ENCODE results near the gene TKT. TPM values are rescaled to one million over a fixed set of nuclear protein-coding genes. Genes with fewer than 3 reads are reported as not detected.

The TKT gene
- total and polyA plus RNA-seq, 2 experiments from 2014 or later, result 584 to 1,411 TPM

DNA sequence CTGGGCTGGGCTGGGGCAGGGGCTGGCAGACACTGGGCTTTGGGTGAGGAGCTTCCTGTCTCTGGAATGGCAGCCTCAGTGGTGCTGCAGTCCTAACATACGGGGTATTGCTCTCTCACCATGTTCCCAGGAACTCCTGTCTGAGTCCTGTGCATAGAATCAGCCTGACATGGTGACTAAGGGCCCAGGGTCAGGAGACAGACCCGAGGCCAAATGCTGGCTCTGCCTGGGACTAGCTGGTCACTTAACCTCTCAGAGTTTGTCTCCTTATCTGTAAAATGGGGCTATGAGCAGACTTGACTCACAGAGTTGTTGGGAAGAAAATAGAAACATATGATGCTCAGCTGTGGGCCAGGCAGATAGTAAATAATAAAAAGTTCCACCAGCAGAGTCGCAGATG, 66.5 kb downstream of the TKT start:
- H3K9me2 ChIP-seq (ENCODE audit: insufficient read depth), result no peaks in the 10 kb centered on the region
- no peaks in the 10 kb centered on the region; the same call in 2 of the 3 replicates for H3K36me3 Mint-ChIP-seq (ENCODE audit: low read depth)
- ATAC-seq, result no peak
- H3K4me3 Mint-ChIP-seq, result no peak overlapping the region
- H4K20me1 ChIP-seq (replicated peaks; ENCODE audit: insufficient read depth), result no peaks in the 10 kb centered on the region
- H3K9me3 Mint-ChIP-seq, result no peaks in the 10 kb centered on the region
- H3K79me2 ChIP-seq (replicated peaks; ENCODE audit: insufficient read depth), result no peaks in the 10 kb centered on the region
- no peak overlapping the region for H3K4me2 ChIP-seq
- TF ChIP-seq JUNB (IDR thresholded peaks at IDR 0.05; ENCODE audit: unreplicated experiment), result no peak
- no peak for TF ChIP-seq ZNF331 (CRISPR knock-in tag; IDR thresholded peaks at IDR 0.05; ENCODE audit: low read depth)
- TF ChIP-seq EZH2phosphoT487 (IDR thresholded peaks at IDR 0.05; ENCODE audit: unreplicated experiment), result no peak
- TF ChIP-seq CREB1 (CRISPR knock-in tag; IDR thresholded peaks at IDR 0.05; ENCODE audit: low read depth), result no peak
- TF ChIP-seq NANOG (IDR thresholded peaks at IDR 0.05; ENCODE audit: borderline replicate concordance), result no peak
- TF ChIP-seq, protein P1, sequence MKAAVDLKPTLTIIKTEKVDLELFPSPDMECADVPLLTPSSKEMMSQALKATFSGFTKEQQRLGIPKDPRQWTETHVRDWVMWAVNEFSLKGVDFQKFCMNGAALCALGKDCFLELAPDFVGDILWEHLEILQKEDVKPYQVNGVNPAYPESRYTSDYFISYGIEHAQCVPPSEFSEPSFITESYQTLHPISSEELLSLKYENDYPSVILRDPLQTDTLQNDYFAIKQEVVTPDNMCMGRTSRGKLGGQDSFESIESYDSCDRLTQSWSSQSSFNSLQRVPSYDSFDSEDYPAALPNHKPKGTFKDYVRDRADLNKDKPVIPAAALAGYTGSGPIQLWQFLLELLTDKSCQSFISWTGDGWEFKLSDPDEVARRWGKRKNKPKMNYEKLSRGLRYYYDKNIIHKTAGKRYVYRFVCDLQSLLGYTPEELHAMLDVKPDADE (IDR thresholded peaks at IDR 0.05), result no peak
- peaks cover 8% of the 10 kb centered on the region for H3K4me1 ChIP-seq (ENCODE audit: insufficient read depth)
- peaks cover 4% of the 10 kb centered on the region for H3K27me3 Mint-ChIP-seq (ENCODE audit: insufficient read depth, low read depth, poor library complexity)
- H3K36me3 ChIP-seq (ENCODE audit: insufficient read depth), result no peaks in the 10 kb centered on the region
- H3F3A ChIP-seq (replicated peaks; ENCODE audit: low read depth), result no peaks in the 10 kb centered on the region
- H3K4me3 ChIP-seq, result no peak overlapping the region
- no peak overlapping the region for H3K27ac Mint-ChIP-seq
- no peaks in the 10 kb centered on the region for H3K27me3 ChIP-seq (ENCODE audit: insufficient read depth)
- H2AFZ ChIP-seq, result no peak overlapping the region
- DNase-seq (ENCODE audit: low spot score), result no peak
- no peak overlapping the region for H3K27ac ChIP-seq (ENCODE audit: low read depth)
- peaks cover 20% of the 10 kb centered on the region for H3K4me1 Mint-ChIP-seq

DNA sequence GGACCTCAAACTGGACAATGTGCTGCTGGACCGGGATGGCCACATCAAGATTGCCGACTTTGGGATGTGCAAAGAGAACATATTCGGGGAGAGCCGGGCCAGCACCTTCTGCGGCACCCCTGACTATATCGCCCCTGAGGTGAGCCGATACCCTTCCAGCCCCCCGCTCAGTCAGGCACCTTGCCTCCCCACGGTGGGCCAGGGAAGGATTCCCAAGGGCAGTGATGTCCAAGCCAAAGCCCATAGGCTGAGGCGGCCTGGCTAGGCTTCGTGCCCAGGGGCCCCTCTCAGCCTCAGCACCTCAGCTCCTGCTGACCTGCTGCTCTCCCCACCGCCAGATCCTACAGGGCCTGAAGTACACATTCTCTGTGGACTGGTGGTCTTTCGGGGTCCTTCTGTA, 67.1 kb downstream of the TKT start:
- no peak overlapping the region for H3K4me3 ChIP-seq
- peaks cover 3% of the 10 kb centered on the region; the same call in 1 of the 2 replicates for H3K4me1 ChIP-seq (ENCODE audit: insufficient read depth)
- no peaks in the 10 kb centered on the region for H3K36me3 ChIP-seq (ENCODE audit: insufficient read depth)
- Mint-ChIP-seq H3K27ac (no peak overlapping the region), H3K36me3 (ENCODE audit: low read depth) (no peaks in the 10 kb centered on the region; the same call in 2 of the 3 replicates), H3K27me3 (ENCODE audit: insufficient read depth, low read depth, poor library complexity) (peaks cover 4% of the 10 kb centered on the region), H3K4me3 (no peak overlapping the region), H3K9me3 (no peaks in the 10 kb centered on the region), H3K4me1 (peaks cover 14% of the 10 kb centered on the region)
- no peak overlapping the region for H3K4me2 ChIP-seq
- no peak overlapping the region for H2AFZ ChIP-seq
- no peaks in the 10 kb centered on the region for H3F3A ChIP-seq (replicated peaks; ENCODE audit: low read depth)
- H3K79me2 ChIP-seq (replicated peaks; ENCODE audit: insufficient read depth), result no peaks in the 10 kb centered on the region
- H3K9me2 ChIP-seq (ENCODE audit: insufficient read depth), result no peaks in the 10 kb centered on the region
- no peaks in the 10 kb centered on the region for H3K27me3 ChIP-seq (ENCODE audit: insufficient read depth)
- no peak overlapping the region for H3K27ac ChIP-seq (ENCODE audit: low read depth)
- DNase-seq (ENCODE audit: low spot score) (no peak), ATAC-seq (no peak)
- no peaks in the 10 kb centered on the region for H4K20me1 ChIP-seq (replicated peaks; ENCODE audit: insufficient read depth)
- TF ChIP-seq POLR2AphosphoS5 (IDR thresholded peaks at IDR 0.05; ENCODE audit: low read depth) (no peak), JUNB (IDR thresholded peaks at IDR 0.05; ENCODE audit: unreplicated experiment) (no peak), ZNF114 (CRISPR knock-in tag; IDR thresholded peaks at IDR 0.05) (no peak), ZNF331 (CRISPR knock-in tag; IDR thresholded peaks at IDR 0.05; ENCODE audit: low read depth) (no peak), EZH2phosphoT487 (IDR thresholded peaks at IDR 0.05; ENCODE audit: unreplicated experiment) (no peak), STAT1 (IDR thresholded peaks at IDR 0.05; ENCODE audit: unreplicated experiment) (no peak), EZH2 (IDR thresholded peaks at IDR 0.05; ENCODE audit: low read depth, unreplicated experiment) (no peak), NANOG (IDR thresholded peaks at IDR 0.05; ENCODE audit: borderline replicate concordance) (no peak), CREB1 (CRISPR knock-in tag; IDR thresholded peaks at IDR 0.05; ENCODE audit: low read depth) (no peak)
- TF ChIP-seq, protein P2, sequence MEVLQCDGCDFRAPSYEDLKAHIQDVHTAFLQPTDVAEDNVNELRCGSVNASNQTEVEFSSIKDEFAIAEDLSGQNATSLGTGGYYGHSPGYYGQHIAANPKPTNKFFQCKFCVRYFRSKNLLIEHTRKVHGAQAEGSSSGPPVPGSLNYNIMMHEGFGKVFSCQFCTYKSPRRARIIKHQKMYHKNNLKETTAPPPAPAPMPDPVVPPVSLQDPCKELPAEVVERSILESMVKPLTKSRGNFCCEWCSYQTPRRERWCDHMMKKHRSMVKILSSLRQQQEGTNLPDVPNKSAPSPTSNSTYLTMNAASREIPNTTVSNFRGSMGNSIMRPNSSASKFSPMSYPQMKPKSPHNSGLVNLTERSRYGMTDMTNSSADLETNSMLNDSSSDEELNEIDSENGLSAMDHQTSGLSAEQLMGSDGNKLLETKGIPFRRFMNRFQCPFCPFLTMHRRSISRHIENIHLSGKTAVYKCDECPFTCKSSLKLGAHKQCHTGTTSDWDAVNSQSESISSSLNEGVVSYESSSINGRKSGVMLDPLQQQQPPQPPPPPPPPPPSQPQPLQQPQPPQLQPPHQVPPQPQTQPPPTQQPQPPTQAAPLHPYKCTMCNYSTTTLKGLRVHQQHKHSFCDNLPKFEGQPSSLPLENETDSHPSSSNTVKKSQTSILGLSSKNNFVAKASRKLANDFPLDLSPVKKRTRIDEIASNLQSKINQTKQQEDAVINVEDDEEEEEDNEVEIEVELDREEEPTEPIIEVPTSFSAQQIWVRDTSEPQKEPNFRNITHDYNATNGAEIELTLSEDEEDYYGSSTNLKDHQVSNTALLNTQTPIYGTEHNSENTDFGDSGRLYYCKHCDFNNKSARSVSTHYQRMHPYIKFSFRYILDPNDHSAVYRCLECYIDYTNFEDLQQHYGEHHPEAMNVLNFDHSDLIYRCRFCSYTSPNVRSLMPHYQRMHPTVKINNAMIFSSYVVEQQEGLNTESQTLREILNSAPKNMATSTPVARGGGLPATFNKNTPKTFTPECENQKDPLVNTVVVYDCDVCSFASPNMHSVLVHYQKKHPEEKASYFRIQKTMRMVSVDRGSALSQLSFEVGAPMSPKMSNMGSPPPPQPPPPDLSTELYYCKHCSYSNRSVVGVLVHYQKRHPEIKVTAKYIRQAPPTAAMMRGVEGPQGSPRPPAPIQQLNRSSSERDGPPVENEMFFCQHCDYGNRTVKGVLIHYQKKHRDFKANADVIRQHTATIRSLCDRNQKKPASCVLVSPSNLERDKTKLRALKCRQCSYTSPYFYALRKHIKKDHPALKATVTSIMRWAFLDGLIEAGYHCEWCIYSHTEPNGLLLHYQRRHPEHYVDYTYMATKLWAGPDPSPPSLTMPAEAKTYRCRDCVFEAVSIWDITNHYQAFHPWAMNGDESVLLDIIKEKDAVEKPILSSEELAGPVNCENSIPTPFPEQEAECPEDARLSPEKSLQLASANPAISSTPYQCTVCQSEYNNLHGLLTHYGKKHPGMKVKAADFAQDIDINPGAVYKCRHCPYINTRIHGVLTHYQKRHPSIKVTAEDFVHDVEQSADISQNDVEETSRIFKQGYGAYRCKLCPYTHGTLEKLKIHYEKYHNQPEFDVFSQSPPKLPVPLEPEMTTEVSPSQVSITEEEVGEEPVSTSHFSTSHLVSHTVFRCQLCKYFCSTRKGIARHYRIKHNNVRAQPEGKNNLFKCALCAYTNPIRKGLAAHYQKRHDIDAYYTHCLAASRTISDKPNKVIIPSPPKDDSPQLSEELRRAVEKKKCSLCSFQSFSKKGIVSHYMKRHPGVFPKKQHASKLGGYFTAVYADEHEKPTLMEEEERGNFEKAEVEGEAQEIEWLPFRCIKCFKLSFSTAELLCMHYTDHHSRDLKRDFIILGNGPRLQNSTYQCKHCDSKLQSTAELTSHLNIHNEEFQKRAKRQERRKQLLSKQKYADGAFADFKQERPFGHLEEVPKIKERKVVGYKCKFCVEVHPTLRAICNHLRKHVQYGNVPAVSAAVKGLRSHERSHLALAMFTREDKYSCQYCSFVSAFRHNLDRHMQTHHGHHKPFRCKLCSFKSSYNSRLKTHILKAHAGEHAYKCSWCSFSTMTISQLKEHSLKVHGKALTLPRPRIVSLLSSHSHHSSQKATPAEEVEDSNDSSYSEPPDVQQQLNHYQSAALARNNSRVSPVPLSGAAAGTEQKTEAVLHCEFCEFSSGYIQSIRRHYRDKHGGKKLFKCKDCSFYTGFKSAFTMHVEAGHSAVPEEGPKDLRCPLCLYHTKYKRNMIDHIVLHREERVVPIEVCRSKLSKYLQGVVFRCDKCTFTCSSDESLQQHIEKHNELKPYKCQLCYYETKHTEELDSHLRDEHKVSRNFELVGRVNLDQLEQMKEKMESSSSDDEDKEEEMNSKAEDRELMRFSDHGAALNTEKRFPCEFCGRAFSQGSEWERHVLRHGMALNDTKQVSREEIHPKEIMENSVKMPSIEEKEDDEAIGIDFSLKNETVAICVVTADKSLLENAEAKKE (CRISPR knock-in tag; IDR thresholded peaks at IDR 0.05), result no peak
- TF ChIP-seq, protein P1 (IDR thresholded peaks at IDR 0.05), result no peak
- TF ChIP-seq, protein P3, sequence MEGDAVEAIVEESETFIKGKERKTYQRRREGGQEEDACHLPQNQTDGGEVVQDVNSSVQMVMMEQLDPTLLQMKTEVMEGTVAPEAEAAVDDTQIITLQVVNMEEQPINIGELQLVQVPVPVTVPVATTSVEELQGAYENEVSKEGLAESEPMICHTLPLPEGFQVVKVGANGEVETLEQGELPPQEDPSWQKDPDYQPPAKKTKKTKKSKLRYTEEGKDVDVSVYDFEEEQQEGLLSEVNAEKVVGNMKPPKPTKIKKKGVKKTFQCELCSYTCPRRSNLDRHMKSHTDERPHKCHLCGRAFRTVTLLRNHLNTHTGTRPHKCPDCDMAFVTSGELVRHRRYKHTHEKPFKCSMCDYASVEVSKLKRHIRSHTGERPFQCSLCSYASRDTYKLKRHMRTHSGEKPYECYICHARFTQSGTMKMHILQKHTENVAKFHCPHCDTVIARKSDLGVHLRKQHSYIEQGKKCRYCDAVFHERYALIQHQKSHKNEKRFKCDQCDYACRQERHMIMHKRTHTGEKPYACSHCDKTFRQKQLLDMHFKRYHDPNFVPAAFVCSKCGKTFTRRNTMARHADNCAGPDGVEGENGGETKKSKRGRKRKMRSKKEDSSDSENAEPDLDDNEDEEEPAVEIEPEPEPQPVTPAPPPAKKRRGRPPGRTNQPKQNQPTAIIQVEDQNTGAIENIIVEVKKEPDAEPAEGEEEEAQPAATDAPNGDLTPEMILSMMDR (conservative IDR thresholded peaks at IDR 0.05; ENCODE audit: low read depth in 2 of 2), result no peak
